Epithelial cell of esophagus (primary cell): ENCODE measurements around the gene EPHX1.

Experiments used
- DNase-seq: peaks from one replicate; pipeline ENCODE4 v3.0.0; 2010; ENCODE audit warnings: low read depth
- H3K4me3 ChIP-seq: 2 replicates; pipeline ENCODE4 v1.5.1; 2011; ENCODE audit warnings: mild to moderate bottlenecking, low read length, control low read depth
- CTCF ChIP-seq: IDR thresholded peaks from 2 replicates; pipeline ENCODE4 v1.5.1; 2011; ENCODE audit warnings: low read depth, mild to moderate bottlenecking, low read length, control low read depth, inconsistent platforms; ENCODE audit not compliant: insufficient read depth; ENCODE audit errors: missing control alignments

EPHX1 gene

DNA sequence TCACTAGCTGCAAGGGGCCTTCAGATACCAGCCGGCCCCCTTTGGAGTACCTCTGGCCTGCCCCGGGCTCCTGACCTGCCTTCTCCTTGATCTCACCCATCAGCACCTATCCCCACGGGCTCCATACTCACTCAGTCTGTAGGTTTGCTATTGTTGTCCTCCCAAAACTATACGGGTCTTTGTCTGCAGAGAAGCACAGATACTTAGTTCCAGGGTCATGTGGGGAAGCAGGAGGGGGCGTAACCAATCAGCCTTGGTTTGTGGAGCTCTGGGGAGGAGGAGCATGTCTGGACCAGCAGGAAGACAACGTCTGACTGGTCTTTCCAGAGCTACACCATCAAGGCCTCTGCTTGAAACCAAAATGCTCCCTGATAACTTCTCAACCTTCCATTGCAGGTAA, 57.1 kb downstream of the EPHX1 start:
- no peak for TF ChIP-seq CTCF
- H3K4me3 ChIP-seq = no peak overlapping the region
- DNase-seq = no peak

DNA sequence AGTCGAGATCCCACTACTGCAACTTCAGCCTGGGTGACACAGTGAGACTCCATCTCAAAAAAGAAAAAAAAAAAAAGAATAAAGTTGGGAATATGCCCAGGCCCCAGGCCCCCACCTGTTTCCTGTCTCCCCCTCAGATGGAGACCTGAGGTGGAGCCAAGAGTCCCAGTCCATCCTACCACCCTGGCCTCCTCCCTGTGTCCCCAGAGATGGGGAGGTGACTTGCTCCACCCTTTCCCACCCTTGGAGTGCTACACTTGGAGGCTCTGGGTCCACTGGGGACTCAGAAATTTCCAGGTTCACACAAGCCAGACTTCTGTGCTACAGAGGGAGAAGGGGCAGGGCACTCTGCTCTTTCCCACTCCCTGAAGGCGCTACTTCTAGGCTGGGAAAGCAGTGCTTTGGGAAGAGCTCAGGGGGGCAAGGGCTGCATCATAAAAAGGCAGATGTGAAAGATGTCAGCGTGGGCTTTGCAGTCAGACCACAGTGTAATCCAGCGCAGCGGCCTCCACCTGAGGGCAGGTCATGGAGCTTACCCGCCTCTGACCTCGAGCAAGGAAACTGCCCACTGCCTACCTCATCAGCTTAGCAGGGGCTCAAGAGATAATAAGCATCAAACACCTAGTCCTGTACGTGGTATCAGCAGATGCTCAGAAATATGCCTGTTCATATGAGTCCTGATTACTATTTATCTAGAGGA, 58.9 kb downstream of the EPHX1 start:
- TF ChIP-seq CTCF = no peak
- H3K4me3 ChIP-seq = no peak overlapping the region
- DNase-seq = no peak

DNA sequence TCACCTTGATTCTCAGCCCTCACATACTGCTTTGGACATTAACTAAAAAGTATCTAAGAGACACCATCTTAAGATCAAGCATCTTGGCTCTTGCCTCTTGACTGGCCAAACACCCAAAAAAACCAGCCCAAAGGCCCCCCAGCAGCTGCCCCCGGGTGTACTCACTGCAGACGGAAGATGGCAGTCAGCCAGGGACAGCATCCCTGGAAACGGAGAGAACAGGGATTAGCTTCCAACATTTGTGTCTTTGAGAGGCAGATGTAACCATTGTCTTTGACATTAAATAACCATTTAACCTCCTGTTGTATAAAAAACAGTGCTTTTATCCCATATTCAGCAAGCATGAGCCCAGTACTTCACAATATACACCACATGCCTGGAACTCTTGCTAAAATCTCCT, 61.0 kb downstream of the EPHX1 start:
- DNase-seq = no peak
- H3K4me3 ChIP-seq = no peak overlapping the region
- no peak for TF ChIP-seq CTCF

DNA sequence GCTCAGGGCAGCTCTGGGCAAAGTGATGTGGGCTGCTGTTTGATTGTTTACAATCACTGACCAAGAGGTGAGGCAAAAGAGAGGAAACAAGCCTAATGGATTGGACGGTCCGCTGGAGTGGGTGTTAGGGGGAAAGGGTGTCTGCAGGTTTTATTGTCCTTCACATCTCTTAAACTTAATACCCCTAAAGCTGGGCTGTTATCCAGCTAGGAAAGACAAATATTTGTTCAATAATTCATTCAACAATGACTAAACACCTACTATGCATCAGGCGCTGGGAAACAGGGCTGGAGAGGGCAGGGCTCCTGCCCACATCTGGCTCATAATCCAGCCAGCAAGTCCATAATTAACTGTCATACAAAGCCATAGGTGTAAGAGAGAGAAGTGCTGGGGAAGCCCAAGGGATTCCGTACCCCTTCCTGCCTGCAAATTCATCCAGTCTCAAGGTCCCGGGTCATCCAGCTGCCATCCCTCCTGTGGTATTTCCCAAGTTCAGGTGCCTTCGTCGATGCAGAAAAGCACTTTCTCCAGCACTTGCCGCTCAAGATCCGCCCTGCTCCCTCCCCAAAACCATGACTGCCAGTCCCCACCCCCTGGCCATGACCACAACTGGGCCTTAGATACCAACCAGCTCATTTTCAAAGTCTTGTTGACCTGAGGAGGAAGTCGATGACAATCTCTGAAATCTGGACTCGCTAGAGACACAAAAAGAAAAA, 61.6 kb downstream of the EPHX1 start:
- DNase-seq = peak; percentile 53
- TF ChIP-seq CTCF = no peak
- H3K4me3 ChIP-seq = no peak overlapping the region

- H3K4me3 ChIP-seq = no peak overlapping the region
- DNase-seq = no peak
- TF ChIP-seq CTCF = no peak
These were observed 62.1 kb downstream of the EPHX1 start for GRCh38 chr1:225872075-225872430.

- DNase-seq = no peak
- TF ChIP-seq CTCF = no peak
- no peak overlapping the region for H3K4me3 ChIP-seq
These were observed 63.4 kb downstream of the EPHX1 start for GRCh38 chr1:225873281-225873850.
